Endothelial cell (in vitro differentiated cells): ENCODE measurements around the gene ADCY3. TPM values are rescaled to one million over a fixed set of nuclear protein-coding genes. Genes with fewer than 3 reads are reported as not detected.

Source experiments
- DNase-seq: peaks from one replicate; pipeline ENCODE4 v3.0.0; 2021; ENCODE audit warnings: low spot score
- H3K27ac Mint-ChIP-seq: one replicate; pipeline ENCODE4 v1.8.0; 2021; ENCODE audit warnings: mixed read lengths, inconsistent platforms; ENCODE audit not compliant: unreplicated experiment
- H3K27me3 Mint-ChIP-seq: one replicate; pipeline ENCODE4 v1.8.0; 2021; ENCODE audit warnings: mild to moderate bottlenecking, moderate library complexity, mixed read lengths, inconsistent platforms; ENCODE audit not compliant: unreplicated experiment
- H3K36me3 Mint-ChIP-seq: one replicate; pipeline ENCODE4 v1.8.0; 2021; ENCODE audit warnings: mild to moderate bottlenecking, low read depth, mixed read lengths, inconsistent platforms; ENCODE audit not compliant: unreplicated experiment
- H3K4me1 Mint-ChIP-seq: one replicate; pipeline ENCODE4 v1.8.0; 2021; ENCODE audit warnings: mild to moderate bottlenecking, mixed read lengths, inconsistent platforms; ENCODE audit not compliant: unreplicated experiment
- H3K4me3 Mint-ChIP-seq: one replicate; pipeline ENCODE4 v1.8.0; 2021; ENCODE audit warnings: mild to moderate bottlenecking, mixed read lengths, inconsistent platforms; ENCODE audit not compliant: unreplicated experiment
- H3K9me3 Mint-ChIP-seq: one replicate; pipeline ENCODE4 v1.8.0; 2021; ENCODE audit warnings: mixed read lengths, inconsistent platforms; ENCODE audit not compliant: unreplicated experiment
- total RNA-seq: library from RNA; stranded (reverse); fragmentation: NEBNext Ultra II Directional; extraction: Animal tissue kit (Norgen Biotek cat#: 25700); gene quantifications from one replicate; pipeline ENCODE4 v1.2.1, GENCODE V29; 2021; ENCODE audit not compliant: unreplicated experiment
- TF ChIP-seq, protein P1 (sequence below): fragments of 200-600 bp; sonication (generic); IDR thresholded peaks from one replicate; pipeline ENCODE4 v1.5.0; 2021; ENCODE audit warnings: antibody characterized with exemption; ENCODE audit not compliant: unreplicated experiment

ADCY3 gene
- total RNA-seq, 1 donor from 2014 or later: 88.0 TPM

DNA sequence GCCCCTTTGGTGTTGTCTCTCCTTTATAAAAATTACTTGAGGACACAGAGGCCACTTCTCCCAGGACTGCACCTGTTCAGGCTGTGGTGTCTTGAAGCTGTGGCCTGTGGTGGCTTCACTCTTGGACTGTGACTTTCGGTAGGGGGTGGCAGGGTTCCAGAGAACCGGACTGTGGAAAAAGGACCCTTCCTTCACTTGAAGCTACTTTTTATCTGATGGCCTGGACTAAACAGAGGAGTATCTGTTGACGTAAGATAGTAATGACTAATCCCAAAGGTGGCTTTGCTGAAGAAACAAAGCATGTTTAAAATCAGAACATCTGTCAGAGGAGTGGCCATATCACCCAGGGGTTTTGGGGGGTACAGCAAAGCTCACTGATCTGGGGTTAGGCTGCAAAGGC is 66.0 kb downstream of the ADCY3 start:
- peaks cover 45% of the 10 kb centered on the region for H3K36me3 Mint-ChIP-seq
- DNase-seq: no peak
- TF ChIP-seq, protein P1, sequence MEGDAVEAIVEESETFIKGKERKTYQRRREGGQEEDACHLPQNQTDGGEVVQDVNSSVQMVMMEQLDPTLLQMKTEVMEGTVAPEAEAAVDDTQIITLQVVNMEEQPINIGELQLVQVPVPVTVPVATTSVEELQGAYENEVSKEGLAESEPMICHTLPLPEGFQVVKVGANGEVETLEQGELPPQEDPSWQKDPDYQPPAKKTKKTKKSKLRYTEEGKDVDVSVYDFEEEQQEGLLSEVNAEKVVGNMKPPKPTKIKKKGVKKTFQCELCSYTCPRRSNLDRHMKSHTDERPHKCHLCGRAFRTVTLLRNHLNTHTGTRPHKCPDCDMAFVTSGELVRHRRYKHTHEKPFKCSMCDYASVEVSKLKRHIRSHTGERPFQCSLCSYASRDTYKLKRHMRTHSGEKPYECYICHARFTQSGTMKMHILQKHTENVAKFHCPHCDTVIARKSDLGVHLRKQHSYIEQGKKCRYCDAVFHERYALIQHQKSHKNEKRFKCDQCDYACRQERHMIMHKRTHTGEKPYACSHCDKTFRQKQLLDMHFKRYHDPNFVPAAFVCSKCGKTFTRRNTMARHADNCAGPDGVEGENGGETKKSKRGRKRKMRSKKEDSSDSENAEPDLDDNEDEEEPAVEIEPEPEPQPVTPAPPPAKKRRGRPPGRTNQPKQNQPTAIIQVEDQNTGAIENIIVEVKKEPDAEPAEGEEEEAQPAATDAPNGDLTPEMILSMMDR: no peak
- peaks cover 10% of the 10 kb centered on the region for H3K27me3 Mint-ChIP-seq
- H3K4me1 Mint-ChIP-seq: peaks cover 4% of the 10 kb centered on the region
- no peak overlapping the region for H3K4me3 Mint-ChIP-seq
- H3K9me3 Mint-ChIP-seq: no peaks in the 10 kb centered on the region
- H3K27ac Mint-ChIP-seq: no peak overlapping the region

DNA sequence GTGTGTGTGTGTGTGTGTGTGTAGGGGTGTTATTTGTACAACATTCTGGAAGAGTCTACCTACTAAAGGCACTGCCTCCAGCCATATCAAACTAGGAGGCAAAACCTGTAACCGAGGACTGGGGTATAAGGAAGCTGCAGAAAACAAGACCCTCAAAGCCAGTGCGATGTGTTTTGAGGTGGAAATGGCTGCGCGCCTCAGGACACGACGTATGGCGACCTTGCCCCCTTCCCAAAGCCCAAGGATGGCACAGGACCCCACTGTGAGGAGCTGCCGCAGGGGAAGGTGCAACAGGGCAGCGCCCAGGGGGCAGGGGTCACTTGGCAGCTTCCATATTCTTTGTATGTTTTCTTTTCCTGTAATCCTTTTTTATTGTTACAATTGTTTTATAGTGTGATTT is 67.0 kb downstream of the ADCY3 start:
- H3K4me1 Mint-ChIP-seq: peaks cover 4% of the 10 kb centered on the region
- DNase-seq: no peak
- peaks cover 37% of the 10 kb centered on the region for H3K36me3 Mint-ChIP-seq
- H3K27me3 Mint-ChIP-seq: peaks cover 9% of the 10 kb centered on the region
- no peaks in the 10 kb centered on the region for H3K9me3 Mint-ChIP-seq
- H3K27ac Mint-ChIP-seq: no peak overlapping the region
- H3K4me3 Mint-ChIP-seq: no peak overlapping the region
- TF ChIP-seq, protein P1: no peak

DNA sequence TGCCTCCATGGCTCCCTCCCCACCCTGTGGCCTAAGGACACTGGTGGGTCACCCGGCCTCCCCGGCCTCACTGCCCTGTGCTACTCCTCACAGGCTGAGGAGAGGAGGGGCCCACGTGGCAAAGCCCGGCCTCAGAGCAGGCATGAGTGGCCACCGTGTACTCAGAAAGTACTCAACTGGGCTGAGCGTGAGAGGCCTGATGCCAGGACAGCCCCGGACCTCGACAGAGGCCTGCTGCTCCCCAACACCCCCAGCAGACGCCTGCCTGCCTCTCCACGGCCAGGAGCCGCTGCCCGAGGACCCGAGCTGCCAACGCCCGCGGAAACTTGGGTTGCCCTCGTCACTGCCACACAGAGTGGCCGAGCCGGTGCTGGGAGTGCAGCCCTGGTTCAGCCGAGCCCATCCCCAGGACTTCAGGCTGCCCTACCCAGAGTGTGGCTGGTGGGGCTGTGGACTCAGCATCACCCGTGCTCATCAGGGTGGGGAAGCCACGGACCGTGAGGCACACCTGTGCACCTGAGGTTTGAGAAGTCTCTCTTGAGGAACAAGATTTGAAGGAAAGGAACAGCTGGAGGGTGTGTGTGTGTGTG is 67.5 kb downstream of the ADCY3 start:
- TF ChIP-seq, protein P1: no peak
- Mint-ChIP-seq H3K4me3 (no peak overlapping the region), H3K36me3 (peaks cover 37% of the 10 kb centered on the region), H3K27ac (no peak overlapping the region), H3K9me3 (no peaks in the 10 kb centered on the region), H3K4me1 (peaks cover 4% of the 10 kb centered on the region), H3K27me3 (peaks cover 9% of the 10 kb centered on the region)
- no peak for DNase-seq

DNA sequence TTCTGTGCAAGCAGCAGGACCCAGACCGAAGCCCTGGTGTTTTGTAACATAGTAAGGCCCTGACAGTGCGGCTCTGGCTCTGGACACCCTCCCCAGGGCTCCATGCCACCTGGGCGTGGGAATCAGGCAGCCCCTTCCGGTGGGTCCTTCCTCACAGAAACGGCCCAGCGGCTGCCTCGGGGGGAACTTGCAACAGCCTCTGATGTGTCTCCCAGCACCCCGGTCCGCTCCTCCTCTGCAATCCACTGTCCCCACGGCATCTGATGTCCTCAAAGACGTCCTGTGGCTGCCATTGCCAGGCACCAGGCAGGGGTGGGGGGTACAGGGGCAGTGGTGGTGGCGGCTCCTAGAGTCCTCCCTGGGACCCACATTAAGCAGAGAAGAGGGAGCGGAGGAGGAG is 68.0 kb downstream of the ADCY3 start:
- peaks cover 4% of the 10 kb centered on the region for H3K4me1 Mint-ChIP-seq
- no peaks in the 10 kb centered on the region for H3K9me3 Mint-ChIP-seq
- no peak for DNase-seq
- no peak overlapping the region for H3K27ac Mint-ChIP-seq
- no peak overlapping the region for H3K4me3 Mint-ChIP-seq
- peaks cover 42% of the 10 kb centered on the region for H3K36me3 Mint-ChIP-seq
- TF ChIP-seq, protein P1: no peak
- H3K27me3 Mint-ChIP-seq: peaks cover 11% of the 10 kb centered on the region

DNA sequence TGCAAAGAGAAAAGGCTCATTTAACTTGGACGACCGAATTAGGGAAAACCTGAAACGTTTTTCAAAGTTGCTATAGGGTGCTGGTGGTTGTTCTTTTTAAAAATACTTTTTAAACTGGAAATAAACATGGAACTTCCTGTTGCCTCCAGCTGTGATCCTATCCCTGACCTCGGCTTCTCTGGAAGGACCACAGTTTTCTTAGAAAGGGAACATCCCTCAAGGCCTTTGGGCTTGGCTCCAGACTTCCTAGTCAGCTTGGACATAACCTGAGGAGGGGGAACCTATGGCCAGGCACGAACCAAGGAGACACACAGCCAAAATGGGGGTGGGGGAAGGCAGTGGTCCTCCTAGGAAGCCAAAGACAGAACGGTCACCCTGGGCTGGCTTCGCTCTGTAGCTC is 69.1 kb downstream of the ADCY3 start:
- no peaks in the 10 kb centered on the region for H3K9me3 Mint-ChIP-seq
- peaks cover 40% of the 10 kb centered on the region for H3K36me3 Mint-ChIP-seq
- peaks cover 2% of the 10 kb centered on the region for H3K4me1 Mint-ChIP-seq
- H3K27me3 Mint-ChIP-seq: peaks cover 11% of the 10 kb centered on the region
- no peak overlapping the region for H3K4me3 Mint-ChIP-seq
- DNase-seq: no peak
- H3K27ac Mint-ChIP-seq: no peak overlapping the region
- TF ChIP-seq, protein P1: no peak
